ENCODE results near the gene ZCWPW1. TPM values are rescaled to one million over a fixed set of nuclear protein-coding genes. Genes with fewer than 3 reads are reported as not detected.
A peak's percentile ranks its signal among the peaks of the same experiment; 100 is the strongest.

ZCWPW1 gene, protein sequence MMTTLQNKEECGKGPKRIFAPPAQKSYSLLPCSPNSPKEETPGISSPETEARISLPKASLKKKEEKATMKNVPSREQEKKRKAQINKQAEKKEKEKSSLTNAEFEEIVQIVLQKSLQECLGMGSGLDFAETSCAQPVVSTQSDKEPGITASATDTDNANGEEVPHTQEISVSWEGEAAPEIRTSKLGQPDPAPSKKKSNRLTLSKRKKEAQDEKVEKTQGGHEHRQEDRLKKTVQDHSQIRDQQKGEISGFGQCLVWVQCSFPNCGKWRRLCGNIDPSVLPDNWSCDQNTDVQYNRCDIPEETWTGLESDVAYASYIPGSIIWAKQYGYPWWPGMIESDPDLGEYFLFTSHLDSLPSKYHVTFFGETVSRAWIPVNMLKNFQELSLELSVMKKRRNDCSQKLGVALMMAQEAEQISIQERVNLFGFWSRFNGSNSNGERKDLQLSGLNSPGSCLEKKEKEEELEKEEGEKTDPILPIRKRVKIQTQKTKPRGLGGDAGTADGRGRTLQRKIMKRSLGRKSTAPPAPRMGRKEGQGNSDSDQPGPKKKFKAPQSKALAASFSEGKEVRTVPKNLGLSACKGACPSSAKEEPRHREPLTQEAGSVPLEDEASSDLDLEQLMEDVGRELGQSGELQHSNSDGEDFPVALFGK
- 1 to 10 TPM; 3.3 to 5.5 (median 4.0) TPM for total RNA-seq
- 1 to 10 TPM; 7.2 to 7.5 TPM for polyA plus RNA-seq
- long read RNA-seq, donor 1, partial matches to known transcripts = 1 of 5 reads
- long read RNA-seq, donor 1, other reads (novel, unspliced or antisense) = 3 of 5 reads
- long read RNA-seq, donor 2, partial matches to known transcripts = 0 of 12 reads
- long read RNA-seq, donor 2, other reads (novel, unspliced or antisense) = 11 of 12 reads
- long read RNA-seq, donor 3, partial matches to known transcripts = 1 of 5 reads
- long read RNA-seq, donor 3, other reads (novel, unspliced or antisense) = 3 of 5 reads

DNA sequence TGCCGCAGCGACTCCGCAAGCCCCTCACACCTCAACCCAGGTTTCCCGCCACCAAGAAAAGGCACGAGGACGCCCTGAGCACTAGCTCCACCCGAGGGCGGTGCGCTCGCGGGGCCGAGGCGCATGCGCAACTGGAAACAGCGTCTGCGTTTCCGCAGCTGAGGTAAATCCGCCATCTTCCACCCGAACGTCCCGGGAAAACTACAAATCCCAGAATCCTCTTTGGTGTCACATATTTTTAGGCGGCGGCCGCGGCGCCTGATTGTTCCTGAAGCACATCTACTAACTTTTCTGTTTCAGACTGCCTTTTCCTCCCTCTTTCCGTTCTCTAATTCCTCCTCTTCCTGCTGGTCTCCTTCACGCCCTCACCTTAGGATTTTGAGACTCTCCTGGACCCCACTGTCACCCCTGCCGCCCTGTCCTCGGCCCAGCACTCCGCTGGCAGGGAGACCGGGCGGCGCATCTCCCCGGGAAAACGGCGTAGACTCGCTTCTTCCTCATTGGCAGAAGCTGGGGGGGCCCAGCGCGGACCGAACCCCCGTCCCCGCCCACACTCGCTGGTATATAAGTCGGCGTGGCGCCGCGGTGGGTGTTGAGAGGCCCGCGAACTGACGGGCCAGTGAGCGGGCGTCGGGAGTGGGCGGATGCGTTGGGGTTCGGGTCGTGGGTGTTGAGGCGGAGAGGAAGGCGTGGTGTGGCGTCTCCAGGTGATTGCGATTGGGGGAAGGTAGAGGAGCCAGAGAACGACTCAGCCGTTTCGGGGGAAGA lies at the start of gene ZCWPW1:
ZCWPW1 (minus strand) TSS at position 505 of the 768 bp plus-strand sequence. CDS start 8,054 bp downstream, outside the sequence.
- ATAC-seq (peak; percentile 63 to 79 (median 74)), DNase-seq (peak; percentile 96 to 97)
- WGBS, 2 donors = 1% methylated on average over 66 of the region's 66 CpGs
- peaks cover 0 to 31% (median 6%) of the 10 kb centered on the region in 9 donors for H3K36me3 ChIP-seq
- peak within 1 kb of the TSS; percentile 98 to 100 (median 99) for H3K27ac ChIP-seq
- H3K4me1 ChIP-seq = peaks cover 6 to 42% (median 36%) of the 10 kb centered on the region in 9 donors
- H3K27me3 ChIP-seq = no peaks in the 10 kb centered on the region
- H3K4me3 ChIP-seq = peak within 1 kb of the TSS; percentile 77 to 100 (median 92)
- intact Hi-C loops (cut with DNase I) = no loop called here
- TF ChIP-seq, protein P1, sequence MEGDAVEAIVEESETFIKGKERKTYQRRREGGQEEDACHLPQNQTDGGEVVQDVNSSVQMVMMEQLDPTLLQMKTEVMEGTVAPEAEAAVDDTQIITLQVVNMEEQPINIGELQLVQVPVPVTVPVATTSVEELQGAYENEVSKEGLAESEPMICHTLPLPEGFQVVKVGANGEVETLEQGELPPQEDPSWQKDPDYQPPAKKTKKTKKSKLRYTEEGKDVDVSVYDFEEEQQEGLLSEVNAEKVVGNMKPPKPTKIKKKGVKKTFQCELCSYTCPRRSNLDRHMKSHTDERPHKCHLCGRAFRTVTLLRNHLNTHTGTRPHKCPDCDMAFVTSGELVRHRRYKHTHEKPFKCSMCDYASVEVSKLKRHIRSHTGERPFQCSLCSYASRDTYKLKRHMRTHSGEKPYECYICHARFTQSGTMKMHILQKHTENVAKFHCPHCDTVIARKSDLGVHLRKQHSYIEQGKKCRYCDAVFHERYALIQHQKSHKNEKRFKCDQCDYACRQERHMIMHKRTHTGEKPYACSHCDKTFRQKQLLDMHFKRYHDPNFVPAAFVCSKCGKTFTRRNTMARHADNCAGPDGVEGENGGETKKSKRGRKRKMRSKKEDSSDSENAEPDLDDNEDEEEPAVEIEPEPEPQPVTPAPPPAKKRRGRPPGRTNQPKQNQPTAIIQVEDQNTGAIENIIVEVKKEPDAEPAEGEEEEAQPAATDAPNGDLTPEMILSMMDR (IDR thresholded peaks at IDR 0.05) = peak in 2 of 9 donors; percentile 6 to 11
- H3K9me3 ChIP-seq = no peaks in the 10 kb centered on the region

DNA sequence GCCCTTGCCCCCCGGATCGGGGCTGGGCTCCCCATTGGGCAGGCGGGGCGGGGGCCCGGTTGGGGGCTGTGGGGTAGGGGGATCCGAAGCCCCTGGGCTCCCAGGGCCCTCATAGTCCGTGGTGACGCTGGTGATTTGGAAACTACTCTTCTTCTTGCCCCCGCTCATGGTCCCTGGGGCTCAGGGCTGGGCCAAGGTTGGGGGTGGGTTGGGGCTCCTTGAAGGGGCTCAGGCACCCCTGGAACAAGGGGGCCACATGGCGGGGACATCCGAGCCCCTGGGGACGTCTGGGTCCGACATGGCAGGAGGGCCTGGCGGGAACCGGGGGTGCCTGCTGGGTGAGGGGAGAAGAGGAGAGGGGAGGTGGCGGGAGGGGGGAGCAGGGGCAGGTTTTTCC lies 49.4 kb upstream of the ZCWPW1 start:
- intact Hi-C loops (cut with DNase I) = loop anchor here in 6 of 10 donors (5.0 to 10.0 kb wide), 7 partner anchors 59 to 387 kb away; partner anchors contain the start of genes AGFG2 (in 1 of the 6), GIGYF1 (in 1 of the 6), GNB2 (in 1 of the 6) and SLC12A9 (in 1 of the 6)
- ATAC-seq (peak in 1 of 8 donors; percentile 10), DNase-seq (no peak)
- Histone ChIP-seq H3K36me3 (peaks cover 0 to 44% (median 6%) of the 10 kb centered on the region in 9 donors), H3K9me3 (no peaks in the 10 kb centered on the region), H3K27ac (peak overlapping the region; percentile 66 to 100 (median 84)), H3K4me1 (peaks cover 12 to 66% (median 60%) of the 10 kb centered on the region in 9 donors), H3K27me3 (no peaks in the 10 kb centered on the region), H3K4me3 (peak overlapping the region; percentile 44 to 100 (median 98))
- TF ChIP-seq, protein P1 (IDR thresholded peaks at IDR 0.05) = no peak
- 0 to 6% methylated on average over 16 of the region's 16 CpGs for whole genome bisulfite sequencing, 2 donors

DNA sequence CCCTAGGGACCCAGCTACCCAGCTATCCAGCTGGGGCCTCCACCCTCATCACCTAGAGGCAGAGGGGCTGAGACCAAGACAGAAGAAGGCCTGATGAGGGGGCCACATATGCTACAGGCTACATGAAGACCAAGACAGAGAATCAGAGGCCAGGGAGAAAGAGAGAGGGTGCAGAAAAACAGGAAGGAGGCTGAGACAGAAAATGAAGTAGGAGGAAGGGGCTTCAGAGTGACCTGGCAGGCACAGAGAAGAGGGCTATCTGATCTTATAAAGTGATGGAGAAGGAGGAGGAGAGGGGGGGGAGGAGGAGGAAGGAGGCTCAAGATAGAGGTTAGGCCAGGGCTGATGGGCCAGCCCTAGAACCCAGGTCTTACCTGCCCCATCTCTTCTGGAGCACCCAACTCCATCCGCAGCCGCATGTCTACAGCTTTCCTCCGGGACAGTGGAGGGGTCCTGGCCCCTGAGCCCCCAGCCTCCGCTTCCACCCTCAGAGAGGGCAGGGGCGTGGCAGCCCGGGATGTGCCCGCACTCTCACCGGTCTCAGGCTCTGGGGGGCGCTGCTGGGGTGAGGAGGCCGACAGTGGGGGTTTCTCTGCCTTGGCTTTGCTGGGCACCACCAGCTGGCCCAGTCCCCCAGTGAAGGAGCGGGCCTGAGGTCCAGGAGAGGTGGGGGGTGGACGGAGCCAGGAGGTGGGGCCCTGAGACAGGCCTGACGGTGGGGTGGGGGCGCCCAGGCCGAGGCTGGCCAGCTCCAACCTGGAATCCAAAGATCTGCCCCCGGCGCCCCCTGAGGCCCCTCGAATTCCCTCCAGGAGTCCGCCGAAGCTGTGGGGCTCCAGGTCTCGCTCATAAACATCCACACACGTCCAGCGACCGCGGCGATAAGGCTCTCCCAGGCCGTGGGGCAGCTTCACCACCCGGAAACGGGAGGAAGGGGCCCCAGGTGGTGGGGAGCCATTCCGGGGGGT lies 48.7 kb upstream of the ZCWPW1 start:
- peak overlapping the region; percentile 44 to 100 (median 98) for H3K4me3 ChIP-seq
- intact Hi-C loops (cut with DNase I) = loop anchor here in 6 of 10 donors (5.0 to 10.0 kb wide), 7 partner anchors 60 to 388 kb away; partner anchors contain the start of genes AGFG2 (in 1 of the 6), GIGYF1 (in 1 of the 6), GNB2 (in 1 of the 6) and SLC12A9 (in 1 of the 6)
- TF ChIP-seq, protein P1 (IDR thresholded peaks at IDR 0.05) = peak in 6 of 9 donors; percentile 9 to 43 (median 34)
- peak in 5 of 8 donors; percentile 15 to 30 (median 15) for ATAC-seq
- no peaks in the 10 kb centered on the region for H3K9me3 ChIP-seq
- H3K4me1 ChIP-seq = peaks cover 13 to 68% (median 62%) of the 10 kb centered on the region in 9 donors
- peak in 1 of 2 donors; percentile 50 for DNase-seq
- 14 to 15% methylated on average over 30 of the region's 30 CpGs for WGBS, 2 donors
- H3K27me3 ChIP-seq = no peaks in the 10 kb centered on the region
- peaks cover 0 to 51% (median 6%) of the 10 kb centered on the region in 9 donors for H3K36me3 ChIP-seq
- peak overlapping the region; percentile 66 to 100 (median 84) for H3K27ac ChIP-seq
